Measurements from ENCODE around the gene MBD5.

MBD5 gene

GRCh38 chr2:148508878-148509287 lies 488.0 kb downstream of the MBD5 start:
- Histone ChIP-seq H3K18ac (ENCODE audit: low read depth in 1 of 2, low read length in 2 of 2) (no peak overlapping the region), H3K14ac (ENCODE audit: low read length in 2 of 2) (no peak overlapping the region), H3K4me3 (ENCODE audit: insufficient read depth in 1 of 2, low read depth in 1 of 2, low read length in 2 of 2) (peak overlapping the region in 1 of 2 experiments; percentile 64), H3K27me3 (ENCODE audit: control insufficient read depth in 1 of 2, insufficient read depth in 1 of 2, low read length in 2 of 2) (no peaks in the 10 kb centered on the region), H3K9me3 (ENCODE audit: control insufficient read depth, low read length) (no peaks in the 10 kb centered on the region), H3K4me1 (ENCODE audit: control insufficient read depth, insufficient read depth, low read depth, low read length) (peaks cover 3% of the 10 kb centered on the region), H2BK5ac (ENCODE audit: low read depth, low read length, poor library complexity, severe bottlenecking) (no peak overlapping the region), H3K4ac (ENCODE audit: low read depth in 1 of 2, low read length in 2 of 2) (no peak overlapping the region), H3K23ac (ENCODE audit: low read length in 2 of 2) (no peak overlapping the region), H3K36me3 (ENCODE audit: control insufficient read depth in 1 of 2, insufficient read depth in 2 of 2, low read depth in 1 of 2, low read length in 2 of 2) (peaks cover 0 to 26% of the 10 kb centered on the region in 2 experiments), H2BK15ac (ENCODE audit: low read depth, poor library complexity, severe bottlenecking) (no peak overlapping the region), H3K79me1 (replicated peaks; ENCODE audit: low read length, poor library complexity, severe bottlenecking) (no peaks in the 10 kb centered on the region), H2AK5ac (ENCODE audit: low read length, severe bottlenecking) (no peak overlapping the region), H3K4me2 (ENCODE audit: low read length, poor library complexity, severe bottlenecking) (no peak overlapping the region), H4K8ac (ENCODE audit: low read length) (no peak overlapping the region), H4K91ac (ENCODE audit: low read length) (no peak overlapping the region), H3K27ac (ENCODE audit: low read length, poor library complexity, severe bottlenecking) (no peak overlapping the region), H2AFZ (ENCODE audit: low read depth, low read length) (no peak overlapping the region), H2BK120ac (ENCODE audit: low read depth, low read length) (no peak overlapping the region), H2BK12ac (ENCODE audit: low read length in 2 of 2) (no peak overlapping the region), H3K9ac (ENCODE audit: low read length) (peak overlapping the region; percentile 75)
- 88% methylated on average over 1 of the region's 3 CpGs for WGBS
- DNase-seq, result peak; percentile 14

GRCh38 chr2:148509288-148509902 lies 488.5 kb downstream of the MBD5 start:
- H2BK5ac ChIP-seq (ENCODE audit: low read depth, low read length, poor library complexity, severe bottlenecking), result no peak overlapping the region
- peak; percentile 85 for DNase-seq

DNA sequence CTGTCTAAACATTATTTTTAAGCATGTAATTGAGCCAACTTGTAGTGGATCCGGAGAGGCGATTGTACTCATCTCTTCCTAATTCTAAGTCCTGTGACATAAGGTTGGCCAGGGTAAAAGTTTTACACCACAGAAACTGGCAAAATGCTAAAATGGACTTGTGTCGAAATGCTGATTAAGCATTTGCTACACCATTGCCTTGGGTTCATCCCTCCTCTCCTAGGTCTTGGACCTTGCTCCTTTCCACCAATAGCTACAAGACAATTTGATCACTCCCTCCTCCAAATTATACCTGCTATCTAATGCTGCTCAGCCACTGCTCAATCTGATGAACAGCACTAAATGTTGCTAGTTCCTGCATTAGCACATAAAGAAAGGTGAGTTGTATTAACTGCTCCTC lies 491.0 kb downstream of the MBD5 start:
- Histone ChIP-seq H2AFZ (ENCODE audit: low read depth, low read length) (no peak overlapping the region), H3K79me1 (replicated peaks; ENCODE audit: low read length, poor library complexity, severe bottlenecking) (no peaks in the 10 kb centered on the region), H3K27me3 (ENCODE audit: control insufficient read depth in 1 of 2, insufficient read depth in 1 of 2, low read length in 2 of 2) (no peaks in the 10 kb centered on the region), H4K8ac (ENCODE audit: low read length) (no peak overlapping the region), H3K9ac (ENCODE audit: low read length) (no peak overlapping the region), H2BK120ac (ENCODE audit: low read depth, low read length) (no peak overlapping the region), H4K91ac (ENCODE audit: low read length) (no peak overlapping the region), H3K23ac (ENCODE audit: low read length in 2 of 2) (no peak overlapping the region), H3K4me2 (ENCODE audit: low read length, poor library complexity, severe bottlenecking) (no peak overlapping the region), H2BK5ac (ENCODE audit: low read depth, low read length, poor library complexity, severe bottlenecking) (no peak overlapping the region), H3K27ac (ENCODE audit: low read length, poor library complexity, severe bottlenecking) (no peak overlapping the region), H3K4ac (ENCODE audit: low read depth in 1 of 2, low read length in 2 of 2) (no peak overlapping the region), H3K14ac (ENCODE audit: low read length in 2 of 2) (no peak overlapping the region), H2BK12ac (ENCODE audit: low read length in 2 of 2) (no peak overlapping the region), H2AK5ac (ENCODE audit: low read length, severe bottlenecking) (no peak overlapping the region), H3K9me3 (ENCODE audit: control insufficient read depth, low read length) (no peaks in the 10 kb centered on the region), H3K4me1 (ENCODE audit: control insufficient read depth, insufficient read depth, low read depth, low read length) (peaks cover 3% of the 10 kb centered on the region), H3K18ac (ENCODE audit: low read depth in 1 of 2, low read length in 2 of 2) (no peak overlapping the region), H3K4me3 (ENCODE audit: insufficient read depth in 1 of 2, low read depth in 1 of 2, low read length in 2 of 2) (no peak overlapping the region), H2BK15ac (ENCODE audit: low read depth, poor library complexity, severe bottlenecking) (no peak overlapping the region), H3K36me3 (ENCODE audit: control insufficient read depth in 1 of 2, insufficient read depth in 2 of 2, low read depth in 1 of 2, low read length in 2 of 2) (peaks cover 0 to 27% of the 10 kb centered on the region in 2 experiments)
- DNase-seq, result no peak
- WGBS, result over 99% methylated on average over 3 of the region's 3 CpGs

More at GRCh38 chr2:148509288-148509902, 488.5 kb downstream of the MBD5 start:
- Histone ChIP-seq H3K4me1 (ENCODE audit: control insufficient read depth, insufficient read depth, low read depth, low read length) (peaks cover 3% of the 10 kb centered on the region), H4K91ac (ENCODE audit: low read length) (no peak overlapping the region), H3K79me1 (replicated peaks; ENCODE audit: low read length, poor library complexity, severe bottlenecking) (no peaks in the 10 kb centered on the region), H4K8ac (ENCODE audit: low read length) (no peak overlapping the region), H3K9ac (ENCODE audit: low read length) (peak overlapping the region; percentile 75), H3K27ac (ENCODE audit: low read length, poor library complexity, severe bottlenecking) (no peak overlapping the region), H2AFZ (ENCODE audit: low read depth, low read length) (peak overlapping the region; percentile 20), H3K18ac (ENCODE audit: low read depth in 1 of 2, low read length in 2 of 2) (no peak overlapping the region), H3K36me3 (ENCODE audit: control insufficient read depth in 1 of 2, insufficient read depth in 2 of 2, low read depth in 1 of 2, low read length in 2 of 2) (peaks cover 0 to 29% of the 10 kb centered on the region in 2 experiments), H3K23ac (ENCODE audit: low read length in 2 of 2) (no peak overlapping the region), H2BK15ac (ENCODE audit: low read depth, poor library complexity, severe bottlenecking) (no peak overlapping the region), H2BK12ac (ENCODE audit: low read length in 2 of 2) (no peak overlapping the region), H3K4ac (ENCODE audit: low read depth in 1 of 2, low read length in 2 of 2) (no peak overlapping the region), H2AK5ac (ENCODE audit: low read length, severe bottlenecking) (no peak overlapping the region), H3K27me3 (ENCODE audit: control insufficient read depth in 1 of 2, insufficient read depth in 1 of 2, low read length in 2 of 2) (no peaks in the 10 kb centered on the region), H2BK120ac (ENCODE audit: low read depth, low read length) (no peak overlapping the region), H3K9me3 (ENCODE audit: control insufficient read depth, low read length) (no peaks in the 10 kb centered on the region), H3K14ac (ENCODE audit: low read length in 2 of 2) (no peak overlapping the region), H3K4me3 (ENCODE audit: insufficient read depth in 1 of 2, low read depth in 1 of 2, low read length in 2 of 2) (peak overlapping the region in 1 of 2 experiments; percentile 64), H3K4me2 (ENCODE audit: low read length, poor library complexity, severe bottlenecking) (peak overlapping the region; percentile 46)
- 16% methylated on average over 13 of the region's 14 CpGs for WGBS

DNA sequence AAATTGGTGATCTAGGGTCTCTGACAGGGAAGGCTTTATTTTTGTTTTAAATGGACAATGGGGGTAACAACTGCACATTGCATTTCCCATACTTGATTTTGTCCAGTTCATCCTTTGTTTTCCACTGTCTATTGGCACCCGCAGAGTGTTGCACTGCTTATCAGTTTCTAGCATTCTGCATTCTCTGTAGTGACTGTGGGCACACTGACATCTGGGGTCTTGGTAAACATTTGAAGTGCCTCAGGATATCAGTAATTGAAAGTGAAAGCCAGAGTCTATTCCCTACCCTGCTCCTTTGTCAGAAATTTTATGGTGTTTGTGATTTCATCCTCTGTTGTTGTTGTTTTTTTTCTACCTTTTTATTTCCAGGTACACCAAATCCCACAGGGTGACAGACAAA lies 491.6 kb downstream of the MBD5 start:
- Histone ChIP-seq H2BK120ac (ENCODE audit: low read depth, low read length) (no peak overlapping the region), H4K91ac (ENCODE audit: low read length) (no peak overlapping the region), H3K4ac (ENCODE audit: low read depth in 1 of 2, low read length in 2 of 2) (no peak overlapping the region), H3K18ac (ENCODE audit: low read depth in 1 of 2, low read length in 2 of 2) (no peak overlapping the region), H3K4me3 (ENCODE audit: insufficient read depth in 1 of 2, low read depth in 1 of 2, low read length in 2 of 2) (no peak overlapping the region), H3K9me3 (ENCODE audit: control insufficient read depth, low read length) (no peaks in the 10 kb centered on the region), H3K14ac (ENCODE audit: low read length in 2 of 2) (no peak overlapping the region), H2AK5ac (ENCODE audit: low read length, severe bottlenecking) (no peak overlapping the region), H3K27ac (ENCODE audit: low read length, poor library complexity, severe bottlenecking) (no peak overlapping the region), H3K27me3 (ENCODE audit: control insufficient read depth in 1 of 2, insufficient read depth in 1 of 2, low read length in 2 of 2) (no peaks in the 10 kb centered on the region), H2BK5ac (ENCODE audit: low read depth, low read length, poor library complexity, severe bottlenecking) (no peak overlapping the region), H3K23ac (ENCODE audit: low read length in 2 of 2) (no peak overlapping the region), H3K36me3 (ENCODE audit: control insufficient read depth in 1 of 2, insufficient read depth in 2 of 2, low read depth in 1 of 2, low read length in 2 of 2) (peaks cover 0 to 27% of the 10 kb centered on the region in 2 experiments), H2AFZ (ENCODE audit: low read depth, low read length) (no peak overlapping the region), H3K9ac (ENCODE audit: low read length) (no peak overlapping the region), H3K79me1 (replicated peaks; ENCODE audit: low read length, poor library complexity, severe bottlenecking) (no peaks in the 10 kb centered on the region), H2BK12ac (ENCODE audit: low read length in 2 of 2) (no peak overlapping the region), H3K4me2 (ENCODE audit: low read length, poor library complexity, severe bottlenecking) (no peak overlapping the region), H3K4me1 (ENCODE audit: control insufficient read depth, insufficient read depth, low read depth, low read length) (peaks cover 3% of the 10 kb centered on the region), H4K8ac (ENCODE audit: low read length) (no peak overlapping the region), H2BK15ac (ENCODE audit: low read depth, poor library complexity, severe bottlenecking) (no peak overlapping the region)
- 93% methylated on average over 1 of the region's 1 CpG for WGBS
- DNase-seq, result no peak
